ENCODE results near the gene TBC1D22B.

- TF ChIP-seq CTCF (IDR thresholded peaks at IDR 0.05) = no peak
- TF ChIP-seq POLR2AphosphoS5 (IDR thresholded peaks at IDR 0.05) = no peak
These were observed 7.4 kb downstream of the TBC1D22B start for GRCh38 chr6:37265001-37265400.
